CD4-positive, alpha-beta T cell treated with Interleukin-6 at 100 ng/mL for 8 hours (primary cell): ENCODE results near the gene FLVCR2.

Source experiments
- DNase-seq: peaks from one replicate; pipeline ENCODE4 v3.0.0-alpha.2; 2020; ENCODE audit warnings: mixed read lengths, low spot score

The FLVCR2 gene, protein sequence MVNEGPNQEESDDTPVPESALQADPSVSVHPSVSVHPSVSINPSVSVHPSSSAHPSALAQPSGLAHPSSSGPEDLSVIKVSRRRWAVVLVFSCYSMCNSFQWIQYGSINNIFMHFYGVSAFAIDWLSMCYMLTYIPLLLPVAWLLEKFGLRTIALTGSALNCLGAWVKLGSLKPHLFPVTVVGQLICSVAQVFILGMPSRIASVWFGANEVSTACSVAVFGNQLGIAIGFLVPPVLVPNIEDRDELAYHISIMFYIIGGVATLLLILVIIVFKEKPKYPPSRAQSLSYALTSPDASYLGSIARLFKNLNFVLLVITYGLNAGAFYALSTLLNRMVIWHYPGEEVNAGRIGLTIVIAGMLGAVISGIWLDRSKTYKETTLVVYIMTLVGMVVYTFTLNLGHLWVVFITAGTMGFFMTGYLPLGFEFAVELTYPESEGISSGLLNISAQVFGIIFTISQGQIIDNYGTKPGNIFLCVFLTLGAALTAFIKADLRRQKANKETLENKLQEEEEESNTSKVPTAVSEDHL

DNA sequence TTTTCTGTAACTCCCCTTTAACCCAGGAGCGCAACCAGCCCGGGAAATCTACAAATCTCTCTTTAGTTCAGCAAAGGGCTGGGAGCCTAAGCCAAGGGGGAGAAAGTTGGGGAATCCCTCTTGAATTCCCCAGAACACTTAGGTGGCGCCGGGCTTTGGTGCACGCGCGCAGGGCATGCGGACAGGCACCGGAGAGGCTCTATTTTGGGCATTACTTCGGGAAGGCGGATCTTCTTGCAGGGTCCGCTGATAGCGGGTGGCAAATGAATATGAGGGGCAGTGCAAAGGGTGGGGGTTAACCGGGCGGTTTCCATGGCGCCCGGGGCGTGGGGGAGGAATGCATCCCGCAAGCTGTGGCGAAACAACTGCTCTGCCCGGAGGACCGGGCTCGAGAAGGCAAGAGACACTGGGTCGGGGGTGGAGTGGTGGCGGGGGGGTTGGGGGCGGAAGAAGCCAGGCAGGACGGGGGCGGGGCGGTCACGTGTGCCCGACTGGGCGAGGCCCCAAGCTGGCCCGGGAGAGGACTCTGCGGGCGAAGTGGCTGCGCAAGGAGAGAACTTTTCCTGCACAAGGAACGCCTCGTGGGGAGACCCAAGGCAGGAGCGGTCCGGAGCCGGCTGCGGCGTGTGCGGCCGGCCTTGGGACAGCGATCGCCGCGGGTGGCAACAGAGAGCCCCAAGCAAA lies at the start of gene FLVCR2:
FLVCR2 (plus strand) TSS at position 519 of the 684 bp plus-strand sequence. CDS start 353 bp downstream, outside the sequence.
- DNase-seq = peak; percentile 60

DNA sequence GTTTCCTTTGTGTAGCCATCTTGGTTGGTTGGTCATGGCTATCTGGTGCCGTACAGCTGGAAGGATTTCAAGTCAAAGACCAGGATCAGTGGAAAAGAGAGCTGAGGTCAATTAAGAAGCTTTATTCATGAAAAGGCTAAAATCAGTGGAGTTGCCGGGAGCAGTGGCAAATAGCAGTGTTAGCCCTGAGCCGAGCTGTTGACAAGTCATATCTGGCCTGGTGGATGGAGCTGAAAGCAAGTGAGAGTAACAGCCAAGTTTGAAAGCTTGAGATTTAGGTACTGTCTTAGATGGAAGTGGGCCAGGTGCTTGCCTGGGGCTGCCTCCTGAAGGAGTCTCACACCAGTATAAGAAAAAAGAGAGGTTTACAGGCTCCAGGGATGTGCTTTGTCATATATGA lies 47.2 kb upstream of the FLVCR2 start:
- no peak for DNase-seq

DNA sequence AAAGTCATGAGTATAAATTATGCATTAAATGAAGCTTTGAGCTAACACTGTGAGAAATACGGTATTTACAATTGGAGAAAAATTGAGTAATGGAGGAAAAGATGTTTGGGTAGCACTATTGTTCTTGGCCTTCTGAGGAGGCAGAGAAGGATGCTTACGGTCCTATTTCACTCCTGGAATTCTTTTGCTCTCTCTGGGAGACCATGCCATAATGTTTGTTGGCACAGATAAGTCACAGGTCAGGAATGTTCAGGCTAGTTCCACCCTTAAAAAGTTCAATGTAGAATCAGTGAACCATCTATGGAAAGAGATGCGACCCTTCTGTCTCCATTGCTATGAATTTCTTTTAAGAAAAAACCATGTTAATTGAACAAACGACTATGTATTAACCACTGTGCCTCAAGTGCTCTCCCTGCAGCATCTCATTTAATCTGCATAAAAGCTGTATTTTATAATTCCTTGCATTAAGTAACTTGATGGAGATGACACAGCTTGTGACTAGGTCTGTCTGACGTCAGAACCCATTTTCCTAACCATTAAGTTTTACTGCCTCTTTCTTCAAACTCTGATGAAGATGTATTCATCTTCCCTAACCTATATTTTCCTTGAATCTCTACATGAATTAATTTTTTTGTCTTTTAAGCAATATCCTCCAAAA lies 46.6 kb upstream of the FLVCR2 start:
- no peak for DNase-seq

DNA sequence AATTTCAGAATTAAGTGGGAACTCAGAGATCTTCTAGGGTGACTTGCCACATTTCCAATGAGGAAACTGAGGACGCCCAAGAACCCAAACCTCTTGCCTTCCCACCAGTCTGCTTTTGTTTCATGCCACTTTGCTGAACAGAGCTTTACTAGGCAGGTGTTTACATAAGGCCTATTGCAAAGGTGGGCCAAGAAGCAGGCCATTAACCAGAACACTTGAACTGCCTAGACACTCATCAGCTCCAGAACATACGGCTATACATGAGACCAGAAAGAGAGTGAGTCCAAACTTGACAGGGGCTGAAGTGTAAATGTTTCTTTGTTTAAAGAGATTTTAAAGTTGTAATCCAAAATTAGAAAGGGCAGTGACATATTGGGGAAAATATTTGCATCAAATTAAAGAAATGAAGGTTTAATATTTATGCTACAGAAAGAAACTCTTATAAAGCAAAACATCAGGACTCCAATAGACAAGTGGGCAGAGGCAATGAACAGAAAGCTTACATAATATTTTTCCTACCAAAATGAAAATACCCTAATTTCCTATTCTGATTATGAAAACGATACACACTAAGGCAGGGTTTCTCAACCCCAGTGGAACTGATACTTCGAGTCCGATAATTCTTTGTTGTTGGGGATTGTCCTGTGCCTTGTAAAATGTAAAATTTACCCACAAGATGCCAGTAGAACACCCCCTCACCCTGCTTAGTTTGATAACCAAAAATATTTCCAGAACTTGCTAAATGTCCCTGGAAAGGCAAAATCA lies 44.4 kb upstream of the FLVCR2 start:
- DNase-seq = no peak

DNA sequence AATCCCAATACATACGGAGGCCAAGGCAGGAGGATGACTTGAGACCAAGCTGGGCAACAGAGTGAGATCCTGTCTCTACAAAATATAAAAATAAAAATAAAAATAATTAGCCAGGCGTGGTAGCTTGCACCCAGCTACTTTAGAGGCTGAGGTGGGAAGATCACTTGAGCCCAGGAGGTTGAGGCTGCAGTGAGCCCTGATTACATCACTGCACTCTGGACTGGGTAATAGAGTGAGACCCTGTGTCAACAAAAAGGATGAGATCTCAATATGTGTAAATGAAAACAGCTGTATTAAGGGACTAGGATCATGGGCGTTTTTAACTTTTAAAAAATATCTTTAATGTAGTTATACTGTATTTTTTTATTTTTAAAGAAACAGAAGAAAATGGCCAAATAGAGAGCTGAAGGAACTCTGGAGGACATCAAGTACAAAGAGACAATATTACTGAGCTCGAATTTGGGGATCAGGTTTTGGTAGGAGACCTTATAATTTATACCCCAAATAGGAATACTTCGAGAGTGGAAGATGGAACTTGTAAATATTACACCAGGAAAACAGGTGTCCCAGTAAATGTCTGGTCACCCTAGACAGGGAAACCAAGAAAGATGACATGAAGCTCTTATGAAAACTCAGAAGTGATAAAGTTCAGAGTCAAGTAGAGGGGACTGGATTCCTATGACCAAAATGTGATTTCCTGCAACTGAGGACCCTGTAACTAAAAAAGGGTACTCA lies 43.1 kb upstream of the FLVCR2 start:
- no peak for DNase-seq

DNA sequence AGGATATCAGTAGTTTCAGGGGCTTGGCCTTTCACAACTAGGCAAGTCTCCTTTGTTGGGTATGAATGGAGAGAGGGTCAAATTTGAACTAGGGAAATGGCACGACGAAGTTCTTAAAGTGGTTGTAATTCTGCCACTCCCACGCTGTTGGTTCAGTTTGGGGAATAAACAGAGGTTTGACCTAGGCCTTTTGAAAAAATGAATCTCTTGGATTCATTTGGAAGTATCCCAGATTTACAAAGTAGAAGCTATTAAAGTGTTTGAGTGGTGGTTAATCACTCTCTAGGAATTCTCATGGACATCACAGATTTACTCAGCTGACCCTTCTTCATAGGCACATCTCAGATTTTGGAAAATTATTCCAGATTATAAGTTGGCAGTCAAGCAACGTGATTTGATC lies 41.3 kb upstream of the FLVCR2 start:
- DNase-seq = no peak

DNA sequence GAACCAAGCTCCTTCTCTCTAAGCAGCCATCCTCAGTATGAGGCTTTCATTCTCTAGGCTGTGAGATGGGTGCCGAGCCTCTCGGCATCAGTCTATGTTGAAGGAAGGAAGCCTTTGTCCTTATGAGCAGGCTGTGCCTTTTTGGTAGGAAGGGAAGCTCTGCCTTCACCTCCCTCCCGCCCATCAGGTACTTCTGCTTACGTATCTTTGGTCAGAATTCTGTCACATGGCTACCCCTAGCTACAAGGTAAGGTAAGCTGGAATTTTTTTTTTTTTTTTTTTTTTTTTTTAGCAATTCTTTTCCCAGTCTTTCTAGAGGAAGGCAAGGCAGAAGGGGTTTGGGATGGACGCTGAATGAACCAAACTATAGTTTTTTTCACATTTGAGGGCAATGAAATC lies 39.3 kb upstream of the FLVCR2 start:
- DNase-seq = no peak

DNA sequence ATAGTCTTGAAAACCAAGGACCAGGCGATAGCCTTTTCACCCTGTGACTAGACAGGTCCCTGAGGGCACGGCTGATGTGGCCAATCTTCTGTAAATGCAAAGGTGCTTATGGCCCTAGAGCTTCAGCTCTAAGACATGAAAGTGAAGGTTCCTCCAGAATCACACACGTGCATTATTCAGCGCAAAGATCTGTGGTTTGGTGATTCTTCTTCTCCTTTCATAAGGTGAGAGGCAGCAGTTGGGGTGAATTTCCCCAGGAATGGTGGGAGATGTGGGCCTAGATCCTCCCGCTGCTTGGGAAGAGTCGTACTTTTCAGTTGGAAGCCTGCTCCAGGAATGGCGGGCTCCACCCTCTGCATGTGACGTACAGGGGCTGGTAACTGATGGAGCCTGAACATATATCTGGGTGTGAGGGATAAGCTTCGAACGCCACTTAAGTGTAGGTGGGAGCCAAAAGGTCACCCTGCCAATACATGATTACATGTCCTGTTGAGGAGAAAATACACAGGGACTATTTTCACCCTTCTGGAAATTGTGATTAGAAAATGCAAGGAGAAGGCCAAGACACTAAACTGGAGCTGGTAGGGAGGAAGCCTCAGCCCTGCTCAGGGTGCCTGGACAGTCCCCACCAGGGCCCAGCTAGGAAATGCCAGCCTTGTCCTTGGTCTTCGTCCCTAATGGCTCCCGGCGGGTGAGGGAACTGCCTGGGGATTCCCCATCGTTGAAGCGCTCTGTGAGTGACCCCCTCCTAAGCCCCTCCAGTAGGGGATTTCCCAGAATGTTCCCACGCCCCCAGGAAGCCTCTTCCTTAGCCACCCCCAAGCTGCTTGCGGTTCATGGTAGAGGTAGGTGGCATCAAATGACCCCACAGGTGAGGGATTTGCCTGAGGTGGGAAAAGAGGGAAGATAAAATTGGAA lies 38.6 kb upstream of the FLVCR2 start:
- DNase-seq = peak; percentile 25

DNA sequence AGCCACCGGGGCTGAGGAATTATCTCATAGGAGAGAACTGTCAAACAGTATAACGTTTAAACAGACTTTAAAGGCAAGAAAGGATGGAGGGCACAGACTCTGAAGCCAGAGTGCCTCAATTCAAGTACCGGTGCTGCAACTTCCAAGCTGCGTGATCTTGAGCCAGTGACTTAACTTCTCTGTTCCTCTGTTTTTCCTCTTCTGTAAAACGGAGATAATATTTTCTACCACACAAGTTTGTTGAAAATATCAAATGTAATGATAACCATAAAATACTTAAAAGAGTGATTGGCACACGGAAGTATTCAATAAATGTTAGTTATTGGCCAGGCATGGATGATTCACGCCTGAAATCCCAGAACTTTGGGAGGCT lies 38.0 kb upstream of the FLVCR2 start:
- no peak for DNase-seq

DNA sequence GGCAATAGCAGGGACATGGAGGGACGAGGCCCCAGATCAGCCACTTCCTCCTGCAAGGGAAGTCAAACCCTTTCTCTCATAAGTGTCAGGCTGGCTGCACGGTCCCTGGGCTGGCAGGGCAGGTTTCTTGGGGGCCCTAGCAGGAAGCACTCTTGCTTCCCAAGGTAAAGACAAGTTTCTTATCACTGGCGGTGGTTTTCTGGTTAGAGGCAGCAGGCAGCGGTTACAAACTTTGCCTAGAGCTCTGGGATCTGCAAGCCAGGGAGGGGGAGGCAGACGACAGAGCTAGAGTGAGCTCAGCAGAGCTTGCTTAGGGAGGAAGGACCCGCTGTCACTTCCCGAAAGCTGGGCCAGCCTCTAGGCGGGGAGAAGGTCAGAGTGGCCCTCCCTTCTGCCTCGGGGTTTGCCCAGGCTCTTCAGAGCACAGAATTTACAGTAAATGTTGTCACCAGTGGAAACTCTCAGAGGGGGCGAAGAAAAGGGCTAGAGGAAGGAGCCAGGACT lies 35.8 kb upstream of the FLVCR2 start:
- DNase-seq = peak; percentile 84

DNA sequence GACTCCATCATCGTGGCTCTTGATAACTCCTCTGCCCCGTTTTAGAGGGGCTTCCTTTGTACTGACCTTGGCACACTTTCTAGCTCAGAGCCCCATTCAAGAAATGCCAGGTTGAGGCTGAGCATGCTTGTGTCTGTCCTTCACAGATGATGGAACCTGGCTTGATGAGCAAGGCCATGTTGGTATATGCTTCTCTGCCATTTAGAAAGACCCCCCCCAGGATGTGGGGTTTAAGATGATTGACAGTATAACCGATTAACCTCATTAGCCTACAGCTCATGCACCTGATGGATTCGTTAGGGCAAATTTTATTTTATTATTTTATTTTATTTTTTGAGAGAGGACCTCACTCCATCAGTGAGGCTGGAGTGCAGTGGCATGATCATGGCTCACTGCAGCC lies 35.2 kb upstream of the FLVCR2 start:
- DNase-seq = peak; percentile 46

DNA sequence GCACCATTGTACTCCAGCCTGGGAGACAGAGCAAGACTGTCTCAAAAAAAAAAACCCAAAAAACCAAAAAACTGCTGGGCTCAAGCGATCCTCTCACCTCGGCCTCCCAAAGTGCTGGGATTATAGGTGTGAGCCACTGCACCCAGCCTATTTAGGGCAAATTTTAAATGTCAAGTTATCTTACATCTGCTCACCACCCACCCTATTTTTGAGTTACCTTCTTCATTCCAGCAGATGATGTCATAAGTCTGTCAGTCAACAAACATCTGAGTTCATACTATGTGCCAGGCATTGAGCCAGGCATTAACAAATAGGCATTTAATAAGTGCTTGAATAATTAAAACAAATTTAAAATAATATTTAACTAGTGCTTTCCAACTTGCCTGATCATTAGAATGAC lies 34.6 kb upstream of the FLVCR2 start:
- DNase-seq = no peak

DNA sequence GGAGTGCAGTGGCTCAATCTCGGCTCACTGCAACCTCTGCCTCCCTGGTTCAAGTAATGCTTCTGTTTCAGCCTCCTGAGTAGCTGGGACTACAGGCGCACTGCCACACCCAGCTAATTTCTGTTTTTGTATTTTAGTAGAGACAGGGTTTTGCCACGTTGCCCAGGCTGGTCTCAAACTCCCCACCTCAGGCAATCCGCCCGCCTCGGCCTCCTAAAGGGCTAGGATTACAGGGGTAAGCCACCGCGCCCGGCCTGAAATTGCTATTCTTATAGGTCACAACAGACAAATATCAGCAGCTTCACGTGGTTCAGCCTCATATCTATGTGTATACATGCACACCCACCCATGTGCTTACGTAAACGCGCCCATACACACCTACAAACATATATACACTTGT lies 32.5 kb upstream of the FLVCR2 start:
- DNase-seq = no peak

DNA sequence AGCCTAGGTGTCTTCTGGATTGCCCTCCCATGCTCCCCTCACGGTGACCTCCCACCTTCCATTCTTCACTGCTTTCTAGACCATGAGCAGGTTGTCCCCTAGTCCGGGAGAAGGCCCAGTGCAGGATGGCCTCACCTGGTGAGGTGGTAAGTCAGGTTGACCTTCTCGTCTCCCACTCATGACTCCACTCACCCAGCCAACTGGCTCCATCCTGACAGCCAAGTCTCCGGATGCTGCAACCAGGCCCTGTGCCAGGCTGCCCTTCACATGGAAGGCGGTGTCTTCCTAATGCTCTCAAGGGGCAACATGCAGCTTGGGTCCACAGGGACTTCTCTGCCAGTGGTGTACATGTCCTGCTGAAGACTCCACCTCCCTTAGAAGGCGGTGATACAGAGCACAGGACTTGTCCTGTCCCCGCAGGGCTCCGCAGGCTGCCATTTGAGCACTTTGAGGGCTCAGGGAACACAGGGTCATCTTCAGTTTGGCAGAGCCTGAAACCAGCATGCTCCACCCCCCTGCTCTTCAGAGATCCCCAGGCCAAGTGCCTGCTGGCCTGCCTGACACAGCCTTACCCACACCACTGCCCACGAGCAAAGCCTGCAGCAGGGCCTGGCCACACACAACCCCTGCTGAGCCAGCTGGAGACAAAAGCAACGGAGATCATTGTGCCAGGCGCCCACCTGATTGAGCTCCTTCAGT lies 30.7 kb upstream of the FLVCR2 start:
- DNase-seq = no peak

DNA sequence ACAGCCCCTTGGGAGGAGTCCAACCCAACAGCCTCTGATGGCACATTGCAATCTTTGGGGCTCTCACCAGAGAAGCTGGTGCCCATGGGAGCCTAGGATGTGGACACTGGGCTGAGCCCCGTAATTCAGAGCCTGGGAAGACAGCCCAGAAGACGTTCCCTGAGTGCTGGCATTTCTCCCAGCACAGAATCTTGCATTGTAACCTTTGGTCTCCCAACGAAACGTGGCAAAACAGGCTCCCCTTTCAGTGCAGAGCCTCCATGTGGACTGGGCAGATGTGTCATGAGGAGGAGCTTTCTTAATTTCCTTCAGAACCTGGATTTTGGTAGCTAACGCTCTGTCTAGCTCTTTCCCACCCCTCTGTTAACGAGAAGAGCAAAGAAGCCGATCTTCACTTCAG lies 29.9 kb upstream of the FLVCR2 start:
- DNase-seq = no peak

DNA sequence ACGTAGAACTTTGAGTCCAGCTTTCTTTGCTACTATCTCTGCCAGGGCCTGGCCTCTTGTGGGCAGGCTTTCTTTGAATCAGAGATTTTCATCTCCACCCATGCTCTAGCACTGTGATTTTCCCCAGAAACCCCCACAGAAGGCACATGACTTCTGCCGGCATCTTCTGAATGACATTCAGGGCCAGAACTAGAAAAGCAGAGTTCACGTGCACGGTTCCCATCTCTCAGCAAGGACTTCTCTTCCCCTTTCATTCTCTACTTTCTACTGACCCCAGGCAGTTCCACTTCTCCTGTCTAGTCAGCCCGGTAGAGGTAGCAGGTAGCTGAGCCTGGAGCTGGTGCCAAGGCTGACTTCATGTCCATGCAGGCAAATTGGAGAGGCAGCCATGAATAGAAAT lies 29.3 kb upstream of the FLVCR2 start:
- DNase-seq = no peak

DNA sequence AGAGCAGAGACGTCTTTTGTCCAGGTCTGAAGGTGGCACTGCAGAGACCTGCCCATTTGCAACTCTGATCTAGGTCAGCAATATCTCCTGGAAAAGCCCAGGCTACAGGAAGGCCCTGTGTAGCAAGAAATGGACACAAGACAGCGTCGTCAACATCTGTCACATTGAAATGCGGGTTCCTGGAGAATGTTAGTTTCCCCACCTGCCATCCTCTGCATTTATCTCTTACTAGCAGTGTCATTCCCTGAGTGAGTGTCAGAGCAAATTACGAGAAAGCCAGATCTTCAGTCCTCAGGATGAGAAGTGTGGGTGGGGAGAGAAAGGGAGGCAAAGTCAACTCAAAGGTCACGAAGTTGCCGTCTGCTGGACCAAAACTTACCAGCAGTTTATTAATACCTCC lies 27.4 kb upstream of the FLVCR2 start:
- DNase-seq = no peak

DNA sequence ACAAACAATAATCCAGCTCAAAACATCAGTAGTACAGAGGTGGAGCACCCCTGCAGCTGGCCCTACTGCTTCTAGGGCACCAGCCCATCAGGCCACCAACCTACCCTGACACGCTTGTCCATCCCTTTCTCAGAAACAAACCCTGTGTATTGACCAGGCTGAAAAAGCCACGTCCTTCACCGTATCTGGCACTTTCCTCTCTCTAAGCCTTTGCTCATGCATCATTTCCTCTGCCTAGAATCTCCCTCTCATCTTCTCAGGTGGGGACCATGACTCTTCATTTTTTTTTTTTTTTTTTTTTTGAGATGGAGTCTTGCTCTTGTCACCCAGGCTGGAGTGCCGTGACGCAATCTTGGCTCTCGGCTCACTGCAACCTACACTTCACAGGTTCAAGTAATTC lies 25.3 kb upstream of the FLVCR2 start:
- DNase-seq = no peak

DNA sequence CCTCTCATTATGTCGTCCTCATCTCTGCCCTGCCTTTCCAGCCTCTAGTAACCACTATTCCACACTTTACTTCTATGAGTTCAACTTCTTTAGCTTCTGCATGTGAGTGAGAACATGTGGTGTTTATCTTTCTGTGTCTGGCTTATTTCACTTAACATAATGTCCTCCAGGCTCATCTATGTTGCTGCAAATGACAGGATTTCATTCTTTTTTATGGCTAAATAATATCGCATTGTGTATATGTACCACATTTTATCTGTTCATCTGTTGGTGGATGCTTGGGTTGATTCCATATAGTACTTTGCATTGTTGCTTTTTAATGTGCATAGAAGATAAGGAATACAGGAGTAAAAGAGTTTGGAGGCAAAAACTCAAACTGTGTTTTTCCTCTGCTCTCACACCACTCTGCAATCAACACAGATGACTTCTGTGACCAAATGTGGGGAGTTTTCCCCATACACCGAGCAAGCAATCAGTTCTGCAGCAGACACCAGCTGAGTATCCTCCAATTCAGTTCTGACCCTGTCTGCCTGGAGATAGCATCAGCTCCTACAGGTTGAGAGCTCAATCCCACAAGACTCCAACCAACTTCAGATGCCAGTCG lies 24.6 kb upstream of the FLVCR2 start:
- no peak for DNase-seq
